ENCODE results near the gene IFT172.

DNA sequence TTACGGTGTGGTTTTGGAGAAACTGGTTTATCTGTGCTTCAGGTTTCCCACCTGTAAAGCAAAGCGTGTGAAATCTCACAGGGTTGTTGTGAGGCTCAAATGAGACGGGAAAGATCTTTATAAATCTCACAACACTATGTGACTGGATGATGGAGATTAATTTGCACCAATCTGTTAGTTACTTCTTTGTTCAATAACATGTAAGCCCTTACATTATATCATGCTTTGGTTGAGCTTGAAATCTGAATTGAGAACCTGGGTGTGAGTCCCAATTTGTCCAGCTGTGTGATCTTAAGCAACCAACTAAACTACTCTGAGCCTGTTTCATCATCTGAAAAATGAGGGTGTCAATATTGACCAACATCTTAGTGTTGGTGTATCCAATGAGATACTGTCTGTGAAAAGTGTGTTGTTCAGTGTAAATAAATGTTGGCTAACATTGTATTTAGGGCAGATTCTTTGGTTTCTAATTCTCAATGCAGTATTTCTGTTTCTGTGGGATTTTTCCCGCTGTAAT lies 6.4 kb upstream of the IFT172 start:
- TF ChIP-seq POLR2A (IDR thresholded peaks at IDR 0.05) (no peak), POLR2AphosphoS5 (IDR thresholded peaks at IDR 0.05) (no peak)
- TF ChIP-seq, protein P1, sequence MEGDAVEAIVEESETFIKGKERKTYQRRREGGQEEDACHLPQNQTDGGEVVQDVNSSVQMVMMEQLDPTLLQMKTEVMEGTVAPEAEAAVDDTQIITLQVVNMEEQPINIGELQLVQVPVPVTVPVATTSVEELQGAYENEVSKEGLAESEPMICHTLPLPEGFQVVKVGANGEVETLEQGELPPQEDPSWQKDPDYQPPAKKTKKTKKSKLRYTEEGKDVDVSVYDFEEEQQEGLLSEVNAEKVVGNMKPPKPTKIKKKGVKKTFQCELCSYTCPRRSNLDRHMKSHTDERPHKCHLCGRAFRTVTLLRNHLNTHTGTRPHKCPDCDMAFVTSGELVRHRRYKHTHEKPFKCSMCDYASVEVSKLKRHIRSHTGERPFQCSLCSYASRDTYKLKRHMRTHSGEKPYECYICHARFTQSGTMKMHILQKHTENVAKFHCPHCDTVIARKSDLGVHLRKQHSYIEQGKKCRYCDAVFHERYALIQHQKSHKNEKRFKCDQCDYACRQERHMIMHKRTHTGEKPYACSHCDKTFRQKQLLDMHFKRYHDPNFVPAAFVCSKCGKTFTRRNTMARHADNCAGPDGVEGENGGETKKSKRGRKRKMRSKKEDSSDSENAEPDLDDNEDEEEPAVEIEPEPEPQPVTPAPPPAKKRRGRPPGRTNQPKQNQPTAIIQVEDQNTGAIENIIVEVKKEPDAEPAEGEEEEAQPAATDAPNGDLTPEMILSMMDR (IDR thresholded peaks at IDR 0.05): no peak
